Uterus (tissue), 2 donors: ENCODE data around the gene C21orf58.

ENCODE experiments used
- POLR2A ChIP-seq, 2 donors: fragments of 450-650 bp; IDR thresholded peaks; one replicate each; pipeline ENCODE4 v1.6.1; 2016; ENCODE audit warnings: antibody characterized with exemption in 2 of 2, mild to moderate bottlenecking in 1 of 2, moderate library complexity in 1 of 2
- TF ChIP-seq, protein P1 (sequence below), 4 experiments: fragments of 200-600 bp in 2 of 4; fragments of 450-650 bp in 2 of 4; sonication (generic) in 2 of 4; IDR thresholded peaks; one replicate each; pipeline ENCODE4 v1.5.1; 2016 to 2019; ENCODE audit warnings: antibody characterized with exemption in 4 of 4, mild to moderate bottlenecking in 2 of 4, moderate library complexity in 1 of 4

DNA sequence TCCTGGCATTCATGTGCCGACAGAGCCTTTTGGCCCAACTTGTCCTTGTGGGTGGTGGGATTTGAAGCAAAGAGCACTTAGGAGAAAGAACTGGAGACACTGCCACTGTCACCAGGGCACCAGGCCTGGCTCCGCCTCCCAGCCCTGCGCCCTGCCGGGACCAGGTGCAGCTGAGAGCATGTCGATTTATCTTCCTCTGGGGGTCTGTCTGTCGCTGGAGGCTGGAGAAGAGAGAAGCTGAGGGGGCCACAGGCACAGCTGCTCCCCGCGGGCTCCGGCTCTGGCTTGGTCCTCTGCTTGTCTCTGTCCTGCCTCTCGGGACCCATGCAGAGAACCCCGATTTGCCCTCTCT, 28.5 kb upstream of the C21orf58 start:
- TF ChIP-seq, protein P1, sequence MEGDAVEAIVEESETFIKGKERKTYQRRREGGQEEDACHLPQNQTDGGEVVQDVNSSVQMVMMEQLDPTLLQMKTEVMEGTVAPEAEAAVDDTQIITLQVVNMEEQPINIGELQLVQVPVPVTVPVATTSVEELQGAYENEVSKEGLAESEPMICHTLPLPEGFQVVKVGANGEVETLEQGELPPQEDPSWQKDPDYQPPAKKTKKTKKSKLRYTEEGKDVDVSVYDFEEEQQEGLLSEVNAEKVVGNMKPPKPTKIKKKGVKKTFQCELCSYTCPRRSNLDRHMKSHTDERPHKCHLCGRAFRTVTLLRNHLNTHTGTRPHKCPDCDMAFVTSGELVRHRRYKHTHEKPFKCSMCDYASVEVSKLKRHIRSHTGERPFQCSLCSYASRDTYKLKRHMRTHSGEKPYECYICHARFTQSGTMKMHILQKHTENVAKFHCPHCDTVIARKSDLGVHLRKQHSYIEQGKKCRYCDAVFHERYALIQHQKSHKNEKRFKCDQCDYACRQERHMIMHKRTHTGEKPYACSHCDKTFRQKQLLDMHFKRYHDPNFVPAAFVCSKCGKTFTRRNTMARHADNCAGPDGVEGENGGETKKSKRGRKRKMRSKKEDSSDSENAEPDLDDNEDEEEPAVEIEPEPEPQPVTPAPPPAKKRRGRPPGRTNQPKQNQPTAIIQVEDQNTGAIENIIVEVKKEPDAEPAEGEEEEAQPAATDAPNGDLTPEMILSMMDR (IDR thresholded peaks at IDR 0.05), result no peak
- TF ChIP-seq POLR2A (IDR thresholded peaks at IDR 0.05), result no peak
